HEK293 (cell line): ENCODE results near the gene EPHA4.

Experiments used
- CTCF ChIA-PET: fragments of 350-600 bp; formaldehyde crosslinking; extraction: SDS; loops from one replicate; lab custom pipeline; 2021; ENCODE audit warnings: antibody characterized with exemption; lab: Yijun Ruan, JAX
- POLR2A ChIA-PET: fragments of 300-600 bp; formaldehyde crosslinking; extraction: SDS; loops from one replicate; lab custom pipeline; 2020; ENCODE audit warnings: antibody characterized with exemption, inconsistent platforms; lab: Yijun Ruan, JAX
- H3K27ac ChIP-seq: fragments of 200-500 bp; sonication (Bioruptor generic); 2 replicates; pipeline ENCODE4 v1.5.1; 2014; ENCODE audit warnings: low read depth, low read length, control low read depth, inconsistent platforms; ENCODE audit errors: extremely low read depth
- H3K36me3 ChIP-seq, 2 experiments: fragments of 200-500 bp in 1 of 2; sonication (Bioruptor generic) in 1 of 2; 1 replicate in 1 of 2; 2 replicates in 1 of 2; pipeline ENCODE4 v1.5.1; 2014 to 2017; ENCODE audit warnings: inconsistent platforms in 2 of 2, low read length in 2 of 2; ENCODE audit not compliant: control insufficient read depth in 2 of 2, insufficient read depth in 1 of 2
- H3K4me1 ChIP-seq: fragments of 200-500 bp; sonication (Bioruptor generic); 2 replicates; pipeline ENCODE4 v1.5.1; 2014; ENCODE audit warnings: mild to moderate bottlenecking, low read length, inconsistent platforms; ENCODE audit not compliant: control insufficient read depth, insufficient read depth
- H3K4me3 ChIP-seq: 2 replicates; pipeline ENCODE4 v1.5.1; 2011; ENCODE audit warnings: low read depth, mild to moderate bottlenecking, control low read depth, low read length, moderate library complexity
- H3K9me3 ChIP-seq: fragments of 200-500 bp; sonication (Bioruptor generic); 2 replicates; pipeline ENCODE4 v1.5.1; 2014; ENCODE audit warnings: low read depth, low read length, inconsistent platforms; ENCODE audit not compliant: control insufficient read depth, insufficient read depth
- HOXC10 ChIP-seq: sonication (generic); formaldehyde crosslinking; IDR thresholded peaks from 2 replicates; pipeline ENCODE4 v1.8.1; 2023; ENCODE audit warnings: mild to moderate bottlenecking, missing genetic modification reagents
- HOXD13 ChIP-seq: sonication (generic); formaldehyde crosslinking; IDR thresholded peaks from 2 replicates; pipeline ENCODE4 v1.8.0; 2022; ENCODE audit warnings: missing genetic modification reagents, borderline replicate concordance
- KLF16 ChIP-seq: fragments of 450-650 bp; formaldehyde crosslinking; IDR thresholded peaks from 2 replicates; pipeline ENCODE4 v1.5.1; 2017; ENCODE audit warnings: missing biosample characterization, missing genetic modification characterization
- MEIS1 ChIP-seq: sonication (generic); formaldehyde crosslinking; IDR thresholded peaks from 2 replicates; pipeline ENCODE4 v1.8.1; 2022; ENCODE audit warnings: missing genetic modification reagents, mild to moderate bottlenecking, borderline replicate concordance
- PRDM1 ChIP-seq: fragments of 450-650 bp; formaldehyde crosslinking; IDR thresholded peaks from 2 replicates; pipeline ENCODE4; 2016; ENCODE audit warnings: missing biosample characterization, missing genetic modification characterization
- RBAK ChIP-seq: fragments of 450-650 bp; formaldehyde crosslinking; IDR thresholded peaks from 2 replicates; pipeline ENCODE4 v1.5.1; 2016; ENCODE audit warnings: missing biosample characterization, missing genetic modification characterization
- SCRT2 ChIP-seq: fragments of 450-650 bp; formaldehyde crosslinking; IDR thresholded peaks from 2 replicates; pipeline ENCODE4 v1.5.1; 2016; ENCODE audit warnings: missing biosample characterization, missing genetic modification characterization
- SP7 ChIP-seq: fragments of 450-650 bp; formaldehyde crosslinking; IDR thresholded peaks from 2 replicates; pipeline ENCODE4 v1.5.1; 2016; ENCODE audit warnings: missing biosample characterization, missing genetic modification characterization
- WT1 ChIP-seq: fragments of 450-650 bp; formaldehyde crosslinking; IDR thresholded peaks from 2 replicates; pipeline ENCODE4 v1.5.1; 2016; ENCODE audit warnings: missing biosample characterization, missing genetic modification characterization
- ZNF133 ChIP-seq: fragments of 450-650 bp; formaldehyde crosslinking; IDR thresholded peaks from 2 replicates; pipeline ENCODE4 v1.5.1; 2016; ENCODE audit warnings: missing biosample characterization, missing genetic modification characterization
- ZNF155 ChIP-seq: fragments of 450-650 bp; formaldehyde crosslinking; IDR thresholded peaks from 2 replicates; pipeline ENCODE4 v1.5.1; 2016; ENCODE audit warnings: missing biosample characterization, missing genetic modification characterization
- ZNF174 ChIP-seq: fragments of 450-650 bp; formaldehyde crosslinking; IDR thresholded peaks from 2 replicates; pipeline ENCODE4 v1.5.0; 2017; ENCODE audit warnings: missing biosample characterization, mild to moderate bottlenecking, missing genetic modification characterization
- ZNF175 ChIP-seq: fragments of 450-650 bp; formaldehyde crosslinking; IDR thresholded peaks from 2 replicates; pipeline ENCODE4 v1.5.1; 2016; ENCODE audit warnings: missing biosample characterization, missing genetic modification characterization
- ZNF211 ChIP-seq: fragments of 450-650 bp; formaldehyde crosslinking; IDR thresholded peaks from 2 replicates; pipeline ENCODE4 v1.5.1; 2016; ENCODE audit warnings: low read depth, missing biosample characterization, missing genetic modification characterization
- ZNF214 ChIP-seq: fragments of 450-650 bp; formaldehyde crosslinking; IDR thresholded peaks from 2 replicates; pipeline ENCODE4 v1.5.1; 2017; ENCODE audit warnings: missing biosample characterization, mild to moderate bottlenecking, missing genetic modification characterization, borderline replicate concordance
- ZNF292 ChIP-seq: fragments of 450-650 bp; formaldehyde crosslinking; IDR thresholded peaks from 2 replicates; pipeline ENCODE4 v1.5.1; 2016; ENCODE audit warnings: low read depth, missing biosample characterization, missing genetic modification characterization, borderline replicate concordance
- ZNF341 ChIP-seq: fragments of 450-650 bp; formaldehyde crosslinking; IDR thresholded peaks from 2 replicates; pipeline ENCODE4; 2016; ENCODE audit warnings: low read depth, missing biosample characterization, missing genetic modification characterization
- ZNF350 ChIP-seq: fragments of 450-650 bp; formaldehyde crosslinking; IDR thresholded peaks from 2 replicates; pipeline ENCODE4 v1.5.0; 2017; ENCODE audit warnings: missing biosample characterization, mild to moderate bottlenecking, missing genetic modification characterization
- ZNF549 ChIP-seq: fragments of 450-650 bp; IDR thresholded peaks from 2 replicates; pipeline ENCODE4 v1.5.1; 2018; ENCODE audit warnings: missing biosample characterization, missing genetic modification characterization, mild to moderate bottlenecking, inconsistent platforms, moderate library complexity
- ZNF558 ChIP-seq: fragments of 450-650 bp; formaldehyde crosslinking; IDR thresholded peaks from 2 replicates; pipeline ENCODE4 v1.5.1; 2016; ENCODE audit warnings: missing biosample characterization, missing genetic modification characterization
- ZNF624 ChIP-seq: fragments of 450-650 bp; formaldehyde crosslinking; IDR thresholded peaks from 2 replicates; pipeline ENCODE4 v1.5.1; 2017; ENCODE audit warnings: missing biosample characterization, missing genetic modification characterization
- ZNF658 ChIP-seq: fragments of 450-650 bp; formaldehyde crosslinking; IDR thresholded peaks from 2 replicates; pipeline ENCODE4; 2016; ENCODE audit warnings: missing biosample characterization, missing genetic modification characterization
- ZNF660 ChIP-seq: fragments of 450-650 bp; IDR thresholded peaks from 2 replicates; pipeline ENCODE4 v1.5.1; 2018; ENCODE audit warnings: missing biosample characterization, mild to moderate bottlenecking, missing genetic modification characterization
- ZNF692 ChIP-seq: fragments of 450-650 bp; formaldehyde crosslinking; IDR thresholded peaks from 2 replicates; pipeline ENCODE4 v1.5.1; 2016; ENCODE audit warnings: missing biosample characterization, missing genetic modification characterization
- ZNF76 ChIP-seq: fragments of 450-650 bp; formaldehyde crosslinking; IDR thresholded peaks from 2 replicates; pipeline ENCODE4; 2016; ENCODE audit warnings: low read depth, missing biosample characterization, missing genetic modification characterization, borderline replicate concordance
- ZNF776 ChIP-seq: fragments of 450-650 bp; formaldehyde crosslinking; IDR thresholded peaks from 2 replicates; pipeline ENCODE4 v1.5.0; 2017; ENCODE audit warnings: missing biosample characterization, missing genetic modification characterization, borderline replicate concordance
- TF ChIP-seq, protein P1 (sequence below): fragments of 450-650 bp; formaldehyde crosslinking; IDR thresholded peaks from 2 replicates; pipeline ENCODE4 v1.5.1; 2016; ENCODE audit warnings: missing biosample characterization, missing genetic modification characterization
- TF ChIP-seq, protein P2 (sequence below): fragments of 450-650 bp; formaldehyde crosslinking; IDR thresholded peaks from 2 replicates; pipeline ENCODE4 v1.5.1; 2016; ENCODE audit warnings: missing biosample characterization, missing genetic modification characterization

The EPHA4 gene

DNA sequence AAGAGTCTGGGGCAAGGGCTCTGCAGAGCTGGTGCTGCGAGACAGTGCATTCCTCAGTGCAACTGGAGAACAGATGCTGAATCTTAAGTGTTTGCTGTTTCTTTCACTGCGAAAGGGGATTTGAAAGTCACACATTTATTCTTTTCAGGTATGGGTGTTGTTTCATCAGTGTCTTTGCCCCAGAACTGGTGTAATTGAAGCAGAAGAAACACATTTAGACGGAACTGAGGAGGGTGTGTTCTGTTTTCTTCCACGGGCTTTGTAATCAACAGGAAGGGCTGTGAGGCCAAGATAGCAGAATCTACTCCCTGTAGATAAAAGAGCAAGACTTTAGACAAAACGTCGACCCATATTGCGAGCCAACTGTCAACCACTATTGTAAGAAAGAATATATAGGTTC lies 151.9 kb downstream of the EPHA4 start:
- H3K4me1 ChIP-seq, result no peaks in the 10 kb centered on the region
- no peak overlapping the region for H3K27ac ChIP-seq
- peaks cover 14 to 48% of the 10 kb centered on the region in 2 experiments for H3K36me3 ChIP-seq
- H3K4me3 ChIP-seq, result no peak overlapping the region
- CTCF ChIA-PET, result no interaction called here
- H3K9me3 ChIP-seq, result no peaks in the 10 kb centered on the region
- no peak for TF ChIP-seq ZNF214 (tag by site-specific recombination)
- no peak for TF ChIP-seq SCRT2
- TF ChIP-seq ZNF658, result no peak
- no peak for TF ChIP-seq ZNF558 (tag by site-specific recombination)
- no peak for TF ChIP-seq MEIS1
- no peak for TF ChIP-seq WT1 (tag by site-specific recombination)
- no peak for TF ChIP-seq ZNF341 (tag by site-specific recombination)
- no peak for TF ChIP-seq KLF16 (tag by site-specific recombination)
- TF ChIP-seq ZNF76 (tag by site-specific recombination), result no peak
- no peak for TF ChIP-seq ZNF549 (tag by site-specific recombination)
- TF ChIP-seq, all 188 proteins: peak for 0
- POLR2A ChIA-PET, result no interaction called here

DNA sequence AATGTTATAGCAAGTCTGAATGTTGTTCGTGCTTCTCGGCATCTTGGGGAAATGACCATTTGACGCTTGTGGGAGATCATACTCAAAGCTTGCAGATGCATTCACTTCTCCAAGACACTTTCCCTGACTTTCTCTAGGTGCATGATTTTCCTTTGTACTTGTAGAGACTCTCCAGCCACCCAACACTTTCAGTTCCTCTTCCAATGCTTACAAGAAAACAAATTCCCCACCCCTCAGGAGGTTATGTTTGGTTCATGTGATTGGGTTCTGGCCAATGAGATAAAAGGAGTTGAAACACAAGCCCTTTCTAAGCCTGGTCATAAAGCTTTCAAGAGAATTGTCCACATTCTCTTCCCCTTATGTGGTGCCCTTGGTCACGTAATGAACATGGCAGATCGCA lies 156.3 kb downstream of the EPHA4 start:
- no peaks in the 10 kb centered on the region for H3K9me3 ChIP-seq
- H3K36me3 ChIP-seq, result peaks cover 6 to 22% of the 10 kb centered on the region in 2 experiments
- no peaks in the 10 kb centered on the region for H3K4me1 ChIP-seq
- TF ChIP-seq ZNF133 (tag by site-specific recombination), result no peak
- TF ChIP-seq PRDM1, result peak; percentile 40; the same call in 1 of the 2 replicates
- CTCF ChIA-PET, result interaction anchor here (1.0 kb wide), 1 partner anchor 13 kb away, joined by 3 read pairs; no protein-coding TSS in a partner anchor
- H3K27ac ChIP-seq, result no peak overlapping the region
- POLR2A ChIA-PET, result no interaction called here
- H3K4me3 ChIP-seq, result no peak overlapping the region

- Histone ChIP-seq H3K9me3 (no peaks in the 10 kb centered on the region), H3K36me3 (no peaks in the 10 kb centered on the region), H3K4me1 (no peaks in the 10 kb centered on the region), H3K27ac (no peak overlapping the region), H3K4me3 (no peak overlapping the region)
- TF ChIP-seq ZNF692 (tag by site-specific recombination), result no peak
- TF ChIP-seq HOXD13 (CRISPR knock-in tag), result no peak
- TF ChIP-seq, protein P1, sequence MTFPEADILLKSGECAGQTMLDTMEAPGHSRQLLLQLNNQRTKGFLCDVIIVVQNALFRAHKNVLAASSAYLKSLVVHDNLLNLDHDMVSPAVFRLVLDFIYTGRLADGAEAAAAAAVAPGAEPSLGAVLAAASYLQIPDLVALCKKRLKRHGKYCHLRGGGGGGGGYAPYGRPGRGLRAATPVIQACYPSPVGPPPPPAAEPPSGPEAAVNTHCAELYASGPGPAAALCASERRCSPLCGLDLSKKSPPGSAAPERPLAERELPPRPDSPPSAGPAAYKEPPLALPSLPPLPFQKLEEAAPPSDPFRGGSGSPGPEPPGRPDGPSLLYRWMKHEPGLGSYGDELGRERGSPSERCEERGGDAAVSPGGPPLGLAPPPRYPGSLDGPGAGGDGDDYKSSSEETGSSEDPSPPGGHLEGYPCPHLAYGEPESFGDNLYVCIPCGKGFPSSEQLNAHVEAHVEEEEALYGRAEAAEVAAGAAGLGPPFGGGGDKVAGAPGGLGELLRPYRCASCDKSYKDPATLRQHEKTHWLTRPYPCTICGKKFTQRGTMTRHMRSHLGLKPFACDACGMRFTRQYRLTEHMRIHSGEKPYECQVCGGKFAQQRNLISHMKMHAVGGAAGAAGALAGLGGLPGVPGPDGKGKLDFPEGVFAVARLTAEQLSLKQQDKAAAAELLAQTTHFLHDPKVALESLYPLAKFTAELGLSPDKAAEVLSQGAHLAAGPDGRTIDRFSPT (tag by site-specific recombination), result no peak
- TF ChIP-seq RBAK (tag by site-specific recombination), result no peak
- no peak for TF ChIP-seq ZNF660 (tag by site-specific recombination)
- TF ChIP-seq SP7 (tag by site-specific recombination), result no peak
- no peak for TF ChIP-seq ZNF174
- TF ChIP-seq ZNF350, result no peak
- no peak for TF ChIP-seq ZNF175 (tag by site-specific recombination)
- no peak for TF ChIP-seq ZNF211 (tag by site-specific recombination)
- TF ChIP-seq ZNF776 (tag by site-specific recombination), result no peak
- TF ChIP-seq ZNF292, result no peak
- TF ChIP-seq ZNF624 (tag by site-specific recombination), result no peak
- TF ChIP-seq HOXC10 (CRISPR knock-in tag), result no peak
- TF ChIP-seq, protein P2, sequence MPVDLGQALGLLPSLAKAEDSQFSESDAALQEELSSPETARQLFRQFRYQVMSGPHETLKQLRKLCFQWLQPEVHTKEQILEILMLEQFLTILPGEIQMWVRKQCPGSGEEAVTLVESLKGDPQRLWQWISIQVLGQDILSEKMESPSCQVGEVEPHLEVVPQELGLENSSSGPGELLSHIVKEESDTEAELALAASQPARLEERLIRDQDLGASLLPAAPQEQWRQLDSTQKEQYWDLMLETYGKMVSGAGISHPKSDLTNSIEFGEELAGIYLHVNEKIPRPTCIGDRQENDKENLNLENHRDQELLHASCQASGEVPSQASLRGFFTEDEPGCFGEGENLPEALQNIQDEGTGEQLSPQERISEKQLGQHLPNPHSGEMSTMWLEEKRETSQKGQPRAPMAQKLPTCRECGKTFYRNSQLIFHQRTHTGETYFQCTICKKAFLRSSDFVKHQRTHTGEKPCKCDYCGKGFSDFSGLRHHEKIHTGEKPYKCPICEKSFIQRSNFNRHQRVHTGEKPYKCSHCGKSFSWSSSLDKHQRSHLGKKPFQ (tag by site-specific recombination), result no peak
- TF ChIP-seq ZNF155 (tag by site-specific recombination), result no peak
- POLR2A ChIA-PET, result no interaction called here
- CTCF ChIA-PET, result no interaction called here
These were observed 159.1 kb downstream of the EPHA4 start for GRCh38 chr2:221412978-221413377.
